NB4 (cell line): ENCODE measurements around the gene FOXJ3.

Source experiments
- DNase-seq: peaks from one replicate; pipeline ENCODE4 v3.0.0; 2010; ENCODE audit warnings: low read depth
- H3K4me3 ChIP-seq: one replicate; pipeline ENCODE4 v1.5.1; 2011; ENCODE audit warnings: mild to moderate bottlenecking, low read depth, low read length, moderate library complexity
- MYC ChIP-seq: IDR thresholded peaks from 2 replicates; pipeline ENCODE4 v1.6.1; 2011; ENCODE audit warnings: low read depth, low read length
- POLR2A ChIP-seq: IDR thresholded peaks from 2 replicates; pipeline ENCODE4 v1.6.1; 2011; ENCODE audit warnings: mild to moderate bottlenecking; ENCODE audit not compliant: insufficient read length; ENCODE audit errors: extremely low read depth
- TF ChIP-seq, protein P1 (sequence below): IDR thresholded peaks from one replicate; pipeline ENCODE4 v1.5.1; 2012; ENCODE audit warnings: low read depth, low read length
- TF ChIP-seq, protein P2 (sequence below): IDR thresholded peaks from 2 replicates; pipeline ENCODE4 v1.6.1; 2011; ENCODE audit warnings: low read depth, low read length

Gene FOXJ3

DNA sequence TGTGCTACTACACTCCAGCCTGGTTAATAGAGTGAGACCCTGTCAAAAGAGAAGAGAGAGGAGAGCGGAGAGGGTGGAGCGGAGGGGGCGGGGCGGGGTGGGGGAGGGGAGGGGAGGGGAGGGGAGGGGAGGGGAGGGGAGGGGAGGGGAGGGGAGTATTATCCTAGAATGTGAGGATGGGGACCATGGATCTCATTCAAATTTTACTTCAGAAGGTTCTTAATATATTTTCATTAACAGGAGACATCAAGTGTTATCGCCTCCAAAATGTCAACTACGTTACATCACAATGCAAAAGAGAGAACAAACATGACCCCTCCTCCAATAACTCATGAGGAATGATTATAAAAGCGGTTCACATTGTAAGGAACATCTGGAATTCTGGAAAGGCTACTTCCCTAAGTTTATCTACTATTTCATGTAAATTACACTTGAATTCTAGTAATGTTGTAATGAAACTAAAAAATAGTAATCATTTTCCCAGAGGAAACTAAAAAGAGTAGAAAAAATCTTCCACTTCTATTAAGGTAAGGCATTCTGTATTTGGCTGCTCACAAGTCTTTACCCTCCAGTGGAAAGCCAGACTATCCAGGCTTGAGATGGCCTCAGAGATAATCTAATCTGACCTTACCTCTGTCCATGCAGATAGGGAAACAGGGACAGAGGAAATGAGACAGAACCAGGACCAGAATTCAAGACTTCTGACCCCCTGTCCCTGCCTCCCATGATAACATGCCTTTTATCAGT, 151.7 kb downstream of the FOXJ3 start:
- TF ChIP-seq, protein P1, sequence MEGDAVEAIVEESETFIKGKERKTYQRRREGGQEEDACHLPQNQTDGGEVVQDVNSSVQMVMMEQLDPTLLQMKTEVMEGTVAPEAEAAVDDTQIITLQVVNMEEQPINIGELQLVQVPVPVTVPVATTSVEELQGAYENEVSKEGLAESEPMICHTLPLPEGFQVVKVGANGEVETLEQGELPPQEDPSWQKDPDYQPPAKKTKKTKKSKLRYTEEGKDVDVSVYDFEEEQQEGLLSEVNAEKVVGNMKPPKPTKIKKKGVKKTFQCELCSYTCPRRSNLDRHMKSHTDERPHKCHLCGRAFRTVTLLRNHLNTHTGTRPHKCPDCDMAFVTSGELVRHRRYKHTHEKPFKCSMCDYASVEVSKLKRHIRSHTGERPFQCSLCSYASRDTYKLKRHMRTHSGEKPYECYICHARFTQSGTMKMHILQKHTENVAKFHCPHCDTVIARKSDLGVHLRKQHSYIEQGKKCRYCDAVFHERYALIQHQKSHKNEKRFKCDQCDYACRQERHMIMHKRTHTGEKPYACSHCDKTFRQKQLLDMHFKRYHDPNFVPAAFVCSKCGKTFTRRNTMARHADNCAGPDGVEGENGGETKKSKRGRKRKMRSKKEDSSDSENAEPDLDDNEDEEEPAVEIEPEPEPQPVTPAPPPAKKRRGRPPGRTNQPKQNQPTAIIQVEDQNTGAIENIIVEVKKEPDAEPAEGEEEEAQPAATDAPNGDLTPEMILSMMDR, result no peak
- TF ChIP-seq, protein P2, sequence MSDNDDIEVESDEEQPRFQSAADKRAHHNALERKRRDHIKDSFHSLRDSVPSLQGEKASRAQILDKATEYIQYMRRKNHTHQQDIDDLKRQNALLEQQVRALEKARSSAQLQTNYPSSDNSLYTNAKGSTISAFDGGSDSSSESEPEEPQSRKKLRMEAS, result no peak
- TF ChIP-seq MYC (no peak), POLR2A (no peak)
- DNase-seq, result no peak
- H3K4me3 ChIP-seq, result no peak overlapping the region

DNA sequence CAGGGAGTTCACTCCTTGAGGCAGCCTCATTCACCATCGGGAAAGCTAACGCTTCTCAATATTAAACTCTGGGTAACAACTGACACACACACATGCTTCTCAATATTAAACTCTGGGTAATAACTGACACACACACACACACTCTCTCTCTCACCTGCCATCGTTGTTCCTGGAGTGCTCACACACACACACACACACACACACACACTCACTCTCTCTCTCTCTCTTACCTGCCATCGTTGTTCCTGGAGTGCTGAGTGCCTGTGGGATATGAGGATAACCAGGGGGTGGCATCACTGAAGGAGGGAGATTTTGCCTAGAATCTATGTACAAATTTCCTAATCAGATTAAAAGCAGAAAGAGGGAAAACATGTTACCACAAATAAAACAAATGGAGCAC, 153.3 kb downstream of the FOXJ3 start:
- no peak for DNase-seq
- no peak overlapping the region for H3K4me3 ChIP-seq
- TF ChIP-seq, protein P2, result no peak
- TF ChIP-seq MYC (no peak), POLR2A (no peak)
- TF ChIP-seq, protein P1, result no peak

DNA sequence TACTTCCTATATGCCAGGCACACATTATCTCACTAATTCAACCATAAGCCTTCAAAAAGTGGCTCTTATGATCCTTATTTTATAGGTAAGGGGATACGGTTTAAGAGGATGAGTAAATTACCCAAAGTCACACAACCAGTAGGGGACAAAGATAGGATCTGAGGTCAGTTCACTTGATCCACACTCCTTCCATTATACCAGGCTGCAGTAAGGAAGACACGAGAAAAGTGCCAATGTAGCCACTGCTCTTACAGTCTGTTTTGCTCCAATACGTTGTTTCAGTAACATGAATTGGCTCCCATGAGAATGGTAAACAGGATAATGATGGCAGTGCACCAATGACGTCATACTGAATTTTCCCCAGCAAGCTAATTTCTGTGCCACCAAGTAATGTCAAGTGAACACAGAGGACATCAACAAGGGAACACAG, 155.1 kb downstream of the FOXJ3 start:
- no peak for DNase-seq
- TF ChIP-seq, protein P1, result no peak
- TF ChIP-seq MYC (no peak), POLR2A (no peak)
- TF ChIP-seq, protein P2, result no peak
- H3K4me3 ChIP-seq, result no peak overlapping the region

DNA sequence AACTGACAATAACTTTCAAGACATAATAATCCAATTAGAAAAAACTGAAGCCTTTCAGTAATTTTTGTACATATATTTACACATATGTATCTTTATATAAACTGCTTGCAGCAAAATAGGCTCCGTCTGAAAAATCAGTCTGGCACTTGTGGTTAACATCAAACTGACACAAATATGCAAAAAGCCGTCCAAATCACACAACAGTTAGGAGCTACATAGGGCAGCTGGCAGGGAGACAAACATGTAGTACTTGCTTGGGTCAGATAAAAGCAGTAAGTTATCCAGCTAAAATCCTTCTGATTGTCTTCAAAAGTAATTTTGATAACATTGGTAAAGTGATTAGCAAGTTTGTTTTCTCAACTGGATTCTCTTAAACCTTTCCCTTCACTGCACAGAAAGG, 155.8 kb downstream of the FOXJ3 start:
- no peak overlapping the region for H3K4me3 ChIP-seq
- no peak for DNase-seq
- TF ChIP-seq, protein P1, result no peak
- TF ChIP-seq POLR2A (no peak), MYC (no peak)
- TF ChIP-seq, protein P2, result no peak

DNA sequence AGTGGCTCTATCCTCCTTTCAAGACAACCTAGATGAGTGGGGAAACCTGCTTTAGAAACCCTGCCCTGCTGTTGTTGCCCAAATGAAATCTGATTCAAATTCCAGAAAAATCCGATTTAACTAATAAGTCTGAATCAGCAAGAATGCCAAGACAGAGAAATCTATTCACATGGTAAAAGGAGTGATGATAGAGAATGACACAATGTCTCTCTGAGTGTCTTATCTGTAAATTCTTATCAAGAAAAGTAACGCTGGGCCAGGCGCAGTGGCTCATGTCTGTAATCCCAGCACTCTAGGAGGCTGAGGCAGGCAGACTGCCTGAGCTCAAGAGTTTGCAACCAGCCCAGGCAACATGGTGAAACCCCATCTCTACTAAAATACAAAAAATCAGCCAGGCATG, 156.8 kb downstream of the FOXJ3 start:
- DNase-seq, result no peak

More for the DNA sequence above, 156.8 kb downstream of the FOXJ3 start:
- H3K4me3 ChIP-seq, result no peak overlapping the region
- TF ChIP-seq, protein P1, result no peak
- TF ChIP-seq POLR2A, result no peak
- TF ChIP-seq MYC, result no peak
- TF ChIP-seq, protein P2, result no peak
